HEK293T (cell line): ENCODE measurements around the gene C1orf105.

Experiments used
- ARNT ChIP-seq: fragments of 450-650 bp; IDR thresholded peaks from 2 replicates; pipeline ENCODE4 v1.6.1; 2017; ENCODE audit warnings: mild to moderate bottlenecking
- BHLHE40 ChIP-seq: fragments of 450-650 bp; IDR thresholded peaks from 2 replicates; pipeline ENCODE4 v1.6.1; 2016; ENCODE audit warnings: mild to moderate bottlenecking, moderate library complexity, borderline replicate concordance
- CTBP1 ChIP-seq: fragments of 450-650 bp; IDR thresholded peaks from 2 replicates; pipeline ENCODE4 v1.6.1; 2016; ENCODE audit warnings: borderline replicate concordance
- ELF4 ChIP-seq: fragments of 450-650 bp; IDR thresholded peaks from 2 replicates; pipeline ENCODE4 v1.6.1; 2017; ENCODE audit warnings: antibody characterized with exemption
- FOXA1 ChIP-seq: fragments of 450-650 bp; IDR thresholded peaks from 2 replicates; pipeline ENCODE4 v1.6.1; 2016; ENCODE audit warnings: mild to moderate bottlenecking
- FOXK2 ChIP-seq: fragments of 450-650 bp; IDR thresholded peaks from 2 replicates; pipeline ENCODE4 v1.6.1; 2016; ENCODE audit warnings: mild to moderate bottlenecking
- FOXM1 ChIP-seq: fragments of 450-650 bp; IDR thresholded peaks from 2 replicates; pipeline ENCODE4 v1.6.1; 2017; ENCODE audit warnings: mild to moderate bottlenecking, borderline replicate concordance
- PKNOX1 ChIP-seq: fragments of 450-650 bp; IDR thresholded peaks from 2 replicates; pipeline ENCODE4 v1.6.1; 2016
- SP1 ChIP-seq: fragments of 450-650 bp; IDR thresholded peaks from 2 replicates; pipeline ENCODE4 v1.6.1; 2017
- SUZ12 ChIP-seq: fragments of 450-650 bp; IDR thresholded peaks from 2 replicates; pipeline ENCODE4 v1.6.1; 2016; ENCODE audit warnings: mild to moderate bottlenecking
- TARDBP ChIP-seq: fragments of 450-650 bp; IDR thresholded peaks from 2 replicates; pipeline ENCODE4 v1.6.1; 2016
- ZNF384 ChIP-seq: fragments of 450-650 bp; IDR thresholded peaks from 2 replicates; pipeline ENCODE4 v1.6.1; 2016

- TF ChIP-seq SP1 = no peak
- no peak for TF ChIP-seq TARDBP
- no peak for TF ChIP-seq PKNOX1
- no peak for TF ChIP-seq FOXA1
- TF ChIP-seq BHLHE40 = no peak
- TF ChIP-seq ELF4 = no peak
- no peak for TF ChIP-seq FOXM1
- TF ChIP-seq SUZ12 = no peak
- no peak for TF ChIP-seq FOXK2
- TF ChIP-seq CTBP1 = no peak
- TF ChIP-seq ZNF384 = no peak
- no peak for TF ChIP-seq ARNT
These were observed 67.9 kb downstream of the C1orf105 start for GRCh38 chr1:172488393-172488792.
